Middle frontal gyrus (tissue), 1 donor: ENCODE measurements around the gene COA1.
"Not testable (repeated sequence)": the region's sequence is repeated elsewhere in the genome, so short reads cannot be mapped to it uniquely, and the experiment has no call there.

Source experiments
- DNase-seq: peaks from one replicate; pipeline ENCODE4 v3.0.0-alpha.2; 2015; ENCODE audit warnings: low spot score; ENCODE audit errors: extremely low spot score

The COA1 gene

GRCh38 chr7:43630482-43630881 lies 98.8 kb downstream of the COA1 start:
- no peak for DNase-seq

GRCh38 chr7:43629857-43630256 lies 99.5 kb downstream of the COA1 start:
- DNase-seq: no peak

- no peak for DNase-seq
These were observed 100.9 kb downstream of the COA1 start for GRCh38 chr7:43628431-43628830.

GRCh38 chr7:43627798-43628197 lies 101.5 kb downstream of the COA1 start:
- DNase-seq: not testable (repeated sequence)

- no peak for DNase-seq
These were observed 102.6 kb downstream of the COA1 start for GRCh38 chr7:43626695-43627094.

GRCh38 chr7:43625980-43626379 lies 103.3 kb downstream of the COA1 start:
- no peak for DNase-seq

- DNase-seq: no peak
These were observed 103.9 kb downstream of the COA1 start for GRCh38 chr7:43625453-43625852.

GRCh38 chr7:43624156-43624555 lies 105.2 kb downstream of the COA1 start:
- no peak for DNase-seq

GRCh38 chr7:43621729-43622448 lies 107.4 kb downstream of the COA1 start:
- DNase-seq: no peak

- DNase-seq: no peak
These were observed 109.9 kb downstream of the COA1 start for GRCh38 chr7:43619213-43620012.

GRCh38 chr7:43618073-43618472 lies 111.2 kb downstream of the COA1 start:
- DNase-seq: no peak

- DNase-seq: no peak
These were observed 112.3 kb downstream of the COA1 start for GRCh38 chr7:43616977-43617376.

GRCh38 chr7:43615558-43616145 lies 113.7 kb downstream of the COA1 start:
- no peak for DNase-seq

- no peak for DNase-seq
These were observed 116.4 kb downstream of the COA1 start for GRCh38 chr7:43612599-43613589.

GRCh38 chr7:43612128-43612527 lies 117.2 kb downstream of the COA1 start:
- DNase-seq: no peak

- no peak for DNase-seq
These were observed 120.2 kb downstream of the COA1 start for GRCh38 chr7:43609097-43609496.

- no peak for DNase-seq
These were observed 125.1 kb downstream of the COA1 start for GRCh38 chr7:43604251-43604650.

GRCh38 chr7:43602256-43602655 lies 127.1 kb downstream of the COA1 start:
- DNase-seq: no peak

GRCh38 chr7:43600056-43600455 lies 129.3 kb downstream of the COA1 start:
- no peak for DNase-seq

GRCh38 chr7:43596426-43596825 lies 132.9 kb downstream of the COA1 start:
- DNase-seq: not testable (repeated sequence)

- no peak for DNase-seq
These were observed 135.3 kb downstream of the COA1 start for GRCh38 chr7:43594020-43594419.
